SK-N-SH (cell line): Measurements from ENCODE around the gene TNFRSF19.

Experiments
- EP300 ChIP-seq, 2 experiments: IDR thresholded peaks; 2 replicates each; pipeline versions ENCODE4 v1.4.0 to v1.6.1; 2012; ENCODE audit warnings: borderline replicate concordance in 1 of 2, low read depth in 1 of 2, low read length in 1 of 2
- POLR2AphosphoS5 ChIP-seq: IDR thresholded peaks from 2 replicates; pipeline ENCODE4 v1.6.1; 2012; ENCODE audit warnings: low read depth, low read length
- RCOR1 ChIP-seq: fragments of 150-350 bp; IDR thresholded peaks from 2 replicates; pipeline ENCODE4 v1.6.1; 2017; ENCODE audit warnings: antibody characterized with exemption, low read length
- SIN3A ChIP-seq: IDR thresholded peaks from 2 replicates; pipeline ENCODE4 v1.6.1; 2012; ENCODE audit warnings: low read depth, mild to moderate bottlenecking, low read length, moderate library complexity, borderline replicate concordance
- TF ChIP-seq, protein P1 (sequence below): fragments of 200-600 bp; sonication (generic); IDR thresholded peaks from 2 replicates; pipeline ENCODE4 v1.6.1; 2017; ENCODE audit warnings: antibody characterized with exemption, mild to moderate bottlenecking, moderate library complexity
- TF ChIP-seq, protein P2 (sequence below): IDR thresholded peaks from 2 replicates; pipeline ENCODE4 v1.4.0; 2012; ENCODE audit warnings: low read depth

DNA sequence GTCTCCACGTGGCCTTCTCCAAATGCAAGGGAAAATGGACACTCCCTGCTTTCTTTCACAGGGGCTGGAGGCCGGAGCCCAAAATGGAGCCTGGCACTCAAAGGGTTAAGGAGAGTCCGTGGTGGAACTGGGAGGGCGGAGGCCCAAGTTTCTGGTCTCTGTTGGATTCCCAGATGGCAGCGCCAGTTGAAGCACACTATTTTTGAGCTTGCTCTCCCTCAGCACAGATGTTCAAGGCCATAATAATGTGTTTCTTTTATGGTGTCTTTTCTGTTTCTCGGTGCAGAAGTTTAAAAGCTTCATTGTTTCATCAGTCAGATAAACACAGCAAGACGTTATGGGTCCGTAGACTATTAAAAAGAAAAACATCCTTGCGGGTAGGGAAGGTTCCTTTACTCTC, 67.6 kb downstream of the TNFRSF19 start:
- TF ChIP-seq, protein P1, sequence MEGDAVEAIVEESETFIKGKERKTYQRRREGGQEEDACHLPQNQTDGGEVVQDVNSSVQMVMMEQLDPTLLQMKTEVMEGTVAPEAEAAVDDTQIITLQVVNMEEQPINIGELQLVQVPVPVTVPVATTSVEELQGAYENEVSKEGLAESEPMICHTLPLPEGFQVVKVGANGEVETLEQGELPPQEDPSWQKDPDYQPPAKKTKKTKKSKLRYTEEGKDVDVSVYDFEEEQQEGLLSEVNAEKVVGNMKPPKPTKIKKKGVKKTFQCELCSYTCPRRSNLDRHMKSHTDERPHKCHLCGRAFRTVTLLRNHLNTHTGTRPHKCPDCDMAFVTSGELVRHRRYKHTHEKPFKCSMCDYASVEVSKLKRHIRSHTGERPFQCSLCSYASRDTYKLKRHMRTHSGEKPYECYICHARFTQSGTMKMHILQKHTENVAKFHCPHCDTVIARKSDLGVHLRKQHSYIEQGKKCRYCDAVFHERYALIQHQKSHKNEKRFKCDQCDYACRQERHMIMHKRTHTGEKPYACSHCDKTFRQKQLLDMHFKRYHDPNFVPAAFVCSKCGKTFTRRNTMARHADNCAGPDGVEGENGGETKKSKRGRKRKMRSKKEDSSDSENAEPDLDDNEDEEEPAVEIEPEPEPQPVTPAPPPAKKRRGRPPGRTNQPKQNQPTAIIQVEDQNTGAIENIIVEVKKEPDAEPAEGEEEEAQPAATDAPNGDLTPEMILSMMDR, result no peak
- TF ChIP-seq, protein P2, sequence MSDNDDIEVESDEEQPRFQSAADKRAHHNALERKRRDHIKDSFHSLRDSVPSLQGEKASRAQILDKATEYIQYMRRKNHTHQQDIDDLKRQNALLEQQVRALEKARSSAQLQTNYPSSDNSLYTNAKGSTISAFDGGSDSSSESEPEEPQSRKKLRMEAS, result no peak
- TF ChIP-seq SIN3A (no peak), POLR2AphosphoS5 (no peak), EP300 (IDR thresholded peaks at IDR 0.05; ENCODE audit: borderline replicate concordance in 1 of 2, low read depth in 1 of 2, low read length in 1 of 2) (no peak), RCOR1 (no peak)
